ENCODE measurements around the gene CYB561D1. TPM values are rescaled to one million over a fixed set of nuclear protein-coding genes. Genes with fewer than 3 reads are reported as not detected.

The CYB561D1 gene
- total RNA-seq, 1 experiment from 2014 or later, result 7.1 TPM

DNA sequence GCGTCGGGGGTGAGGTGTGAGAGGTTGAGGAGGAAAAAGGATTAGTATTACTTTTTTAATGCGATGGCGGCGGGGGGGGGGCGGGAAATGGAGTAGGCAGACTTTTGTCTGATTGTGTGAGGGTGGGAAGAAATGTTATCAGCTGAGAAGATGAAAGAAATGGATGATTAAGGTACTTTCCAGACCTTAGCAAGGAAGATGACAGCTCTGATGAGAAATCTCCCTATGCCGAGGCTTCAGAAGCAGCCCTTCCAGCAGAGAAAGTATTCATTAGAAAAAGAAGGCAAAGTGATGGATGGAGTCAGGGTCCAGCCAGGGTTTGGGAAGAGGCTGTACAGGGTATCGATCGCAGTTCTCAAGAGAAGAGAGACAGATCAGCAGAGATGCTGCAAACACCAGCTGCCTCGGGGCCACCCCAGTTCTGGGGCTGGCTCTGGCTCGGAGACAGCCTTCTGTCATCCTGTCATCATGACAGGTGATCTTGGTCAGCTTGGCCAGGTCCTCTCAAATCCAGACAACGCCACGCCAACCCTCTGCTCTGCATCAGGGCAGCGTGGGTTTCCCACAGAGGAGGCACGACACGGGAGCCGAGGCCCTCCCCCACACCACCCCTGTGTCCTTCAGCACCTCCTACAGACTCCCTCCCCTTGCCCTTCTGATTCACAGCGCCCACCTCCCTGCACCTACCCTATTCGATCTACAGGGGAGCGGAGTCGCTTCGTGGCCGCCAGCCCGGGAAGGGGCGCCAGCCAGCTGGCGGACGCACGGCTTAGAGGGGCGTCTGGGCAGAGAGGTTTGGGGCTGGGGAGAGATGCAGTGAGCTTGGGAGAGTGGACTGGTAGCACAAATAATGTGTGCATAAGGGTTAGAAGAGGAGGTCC lies 10.9 kb upstream of the CYB561D1 start:
- peak overlapping the region; percentile 85 for H2AFZ ChIP-seq (ENCODE audit: low read length)

DNA sequence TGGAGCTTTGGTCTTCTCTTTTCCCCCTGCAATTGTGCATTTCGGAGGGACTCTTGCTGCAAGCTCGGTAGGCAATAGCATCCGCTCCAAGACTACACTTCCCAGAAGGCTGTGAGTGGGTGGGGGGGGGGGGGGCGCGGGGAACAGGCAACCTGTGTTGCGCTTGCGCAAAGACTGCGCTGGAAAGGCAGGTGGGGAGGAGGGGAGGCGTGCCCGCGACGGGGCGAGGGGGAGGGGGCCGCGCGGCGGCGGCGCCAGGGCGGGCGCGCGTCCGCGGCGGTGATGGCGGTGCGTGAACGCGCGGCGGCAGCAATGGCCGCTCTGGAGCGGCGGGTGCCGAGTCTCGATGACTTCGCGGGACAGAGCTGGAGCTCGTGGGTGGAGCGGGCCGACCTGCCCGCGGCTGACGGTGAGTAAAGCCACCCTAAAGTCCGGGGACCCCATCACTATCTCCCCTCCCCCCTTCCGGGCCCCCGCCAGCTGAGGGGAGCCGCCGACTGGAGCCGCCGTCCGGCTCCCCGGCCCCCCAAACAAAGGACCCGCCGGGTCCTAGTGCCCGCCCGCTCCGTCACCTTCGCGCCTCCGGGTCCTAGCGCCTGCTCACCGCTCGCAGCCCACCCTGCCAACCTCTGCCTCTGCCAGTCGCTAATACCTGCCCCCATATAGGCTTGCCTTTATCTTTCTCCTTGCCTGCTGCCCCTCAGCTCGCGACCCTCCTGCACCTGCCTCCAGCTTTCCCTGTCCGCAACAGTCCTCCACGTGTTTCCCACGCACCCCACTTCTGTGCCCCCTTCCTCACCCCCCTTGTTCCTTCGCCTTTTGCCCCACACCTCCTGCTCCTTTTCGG lies 10.0 kb upstream of the CYB561D1 start, which contains the start of gene ATXN7L2:
Gene ATXN7L2, plus strand, starts transcription at position 234 of the 847 bp plus-strand sequence. Its CDS starts 49 bp downstream, at position 283.
- Histone ChIP-seq H3K36me3 (ENCODE audit: insufficient read depth, low read length) (no peaks in the 10 kb centered on the region), H3K4me2 (ENCODE audit: low read depth, low read length, poor library complexity, severe bottlenecking) (peak within 1 kb of the TSS; percentile 94), H3K9me3 (ENCODE audit: low read length) (no peaks in the 10 kb centered on the region), H3K4me3 (ENCODE audit: low read length) (peak within 1 kb of the TSS; percentile 83), H3K27me3 (ENCODE audit: low read length) (no peaks in the 10 kb centered on the region), H3K9me2 (replicated peaks; ENCODE audit: insufficient read depth, low read length) (no peaks in the 10 kb centered on the region), H3K79me2 (ENCODE audit: low read length) (0 out of 2 replicates have a peak, but pooled peaks cover 5% of the 10 kb centered on the region), H3K9ac (ENCODE audit: low read length) (peak within 1 kb of the TSS; percentile 85), H3K4me1 (ENCODE audit: low read length) (peaks cover 23% of the 10 kb centered on the region), H4K20me1 (ENCODE audit: insufficient read depth, low read depth, low read length) (0 out of 2 replicates have a peak, but pooled peaks cover 3% of the 10 kb centered on the region), H3K27ac (ENCODE audit: low read length) (peak within 1 kb of the TSS; percentile 67), H2AFZ (ENCODE audit: low read length) (peak within 1 kb of the TSS; percentile 88)
- DNase-seq, result peak; percentile 96

More for the DNA sequence above, 10.9 kb upstream of the CYB561D1 start:
- DNase-seq, result peak; percentile 62
- peak overlapping the region; percentile 82 for H3K4me3 ChIP-seq (ENCODE audit: low read length)
- H3K9me3 ChIP-seq (ENCODE audit: low read length), result no peaks in the 10 kb centered on the region
- peak overlapping the region; percentile 65 for H3K9ac ChIP-seq (ENCODE audit: low read length)
- no peaks in the 10 kb centered on the region for H3K9me2 ChIP-seq (replicated peaks; ENCODE audit: insufficient read depth, low read length)
- H3K4me1 ChIP-seq (ENCODE audit: low read length), result peaks cover 23% of the 10 kb centered on the region
- H3K27ac ChIP-seq (ENCODE audit: low read length), result no peak overlapping the region
- 0 out of 2 replicates have a peak, but pooled peaks cover 3% of the 10 kb centered on the region for H4K20me1 ChIP-seq (ENCODE audit: insufficient read depth, low read depth, low read length)
- no peaks in the 10 kb centered on the region for H3K27me3 ChIP-seq (ENCODE audit: low read length)
- peak overlapping the region; percentile 89 for H3K4me2 ChIP-seq (ENCODE audit: low read depth, low read length, poor library complexity, severe bottlenecking)
- 0 out of 2 replicates have a peak, but pooled peaks cover 5% of the 10 kb centered on the region for H3K79me2 ChIP-seq (ENCODE audit: low read length)
- H3K36me3 ChIP-seq (ENCODE audit: insufficient read depth, low read length), result no peaks in the 10 kb centered on the region

DNA sequence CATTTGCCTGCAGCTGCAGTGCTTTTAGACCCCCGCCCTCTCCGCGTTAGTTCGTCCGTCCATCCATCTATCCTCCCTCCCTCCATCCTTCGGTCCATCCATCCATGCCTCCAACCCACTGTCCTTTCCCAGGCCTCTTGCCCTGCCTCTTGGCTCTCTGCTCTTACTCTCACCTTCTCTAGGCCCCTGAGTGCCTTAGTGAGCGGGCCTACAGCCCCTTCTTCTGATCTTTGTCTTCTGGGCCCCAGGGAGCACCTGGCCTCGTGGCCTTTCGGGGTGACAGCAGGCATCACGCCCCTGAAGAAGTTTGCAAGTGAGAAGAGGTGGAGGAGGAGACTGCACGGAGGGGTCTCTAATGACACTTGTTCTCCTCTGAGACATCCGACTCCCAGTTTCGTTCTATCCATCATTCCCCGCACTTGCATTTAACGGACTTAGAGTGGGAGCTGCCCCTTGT lies 9.3 kb upstream of the CYB561D1 start:
- Histone ChIP-seq H3K27ac (ENCODE audit: low read length) (peak overlapping the region; percentile 65), H3K9ac (ENCODE audit: low read length) (peak overlapping the region; percentile 85)

DNA sequence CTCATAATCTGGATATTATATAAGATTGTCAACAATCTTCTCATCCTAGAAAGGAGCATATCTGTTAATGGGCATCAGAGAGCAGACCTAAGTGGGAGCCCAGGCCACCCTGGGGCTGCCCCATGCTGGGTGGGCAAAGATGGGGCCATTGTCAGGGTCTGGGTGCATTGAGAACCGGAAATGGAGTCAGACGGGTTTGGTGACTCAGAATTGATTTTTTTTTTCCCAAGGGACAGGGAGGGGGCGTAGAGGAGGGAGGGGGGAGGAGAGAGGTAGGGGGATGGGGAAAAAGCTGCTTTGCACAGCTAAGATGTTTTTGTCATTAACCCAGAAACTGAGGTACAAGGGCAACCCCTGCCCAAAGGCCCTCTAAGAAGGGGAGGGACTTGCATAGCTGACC lies 8.9 kb upstream of the CYB561D1 start:
- peak; percentile 67 for DNase-seq
- Histone ChIP-seq H3K79me2 (ENCODE audit: low read length) (0 out of 2 replicates have a peak, but pooled peaks cover 5% of the 10 kb centered on the region), H3K9me2 (replicated peaks; ENCODE audit: insufficient read depth, low read length) (no peaks in the 10 kb centered on the region), H3K27ac (ENCODE audit: low read length) (peak overlapping the region; percentile 65), H3K36me3 (ENCODE audit: insufficient read depth, low read length) (no peaks in the 10 kb centered on the region), H3K4me2 (ENCODE audit: low read depth, low read length, poor library complexity, severe bottlenecking) (peak overlapping the region; percentile 94), H2AFZ (ENCODE audit: low read length) (peak overlapping the region; percentile 88; the same call in 1 of the 2 replicates), H3K9me3 (ENCODE audit: low read length) (no peaks in the 10 kb centered on the region), H3K9ac (ENCODE audit: low read length) (peak overlapping the region; percentile 85), H3K4me1 (ENCODE audit: low read length) (peaks cover 23% of the 10 kb centered on the region), H3K27me3 (ENCODE audit: low read length) (no peaks in the 10 kb centered on the region), H4K20me1 (ENCODE audit: insufficient read depth, low read depth, low read length) (0 out of 2 replicates have a peak, but pooled peaks cover under 1% of the 10 kb centered on the region), H3K4me3 (ENCODE audit: low read length) (peak overlapping the region; percentile 83)

More for the DNA sequence above, 9.3 kb upstream of the CYB561D1 start:
- Histone ChIP-seq H3K4me1 (ENCODE audit: low read length) (peaks cover 23% of the 10 kb centered on the region), H3K36me3 (ENCODE audit: insufficient read depth, low read length) (no peaks in the 10 kb centered on the region), H3K9me3 (ENCODE audit: low read length) (no peaks in the 10 kb centered on the region), H3K4me2 (ENCODE audit: low read depth, low read length, poor library complexity, severe bottlenecking) (peak overlapping the region; percentile 94), H3K9me2 (replicated peaks; ENCODE audit: insufficient read depth, low read length) (no peaks in the 10 kb centered on the region), H3K79me2 (ENCODE audit: low read length) (0 out of 2 replicates have a peak, but pooled peaks cover 5% of the 10 kb centered on the region), H2AFZ (ENCODE audit: low read length) (peak overlapping the region; percentile 88), H3K4me3 (ENCODE audit: low read length) (peak overlapping the region; percentile 83), H4K20me1 (ENCODE audit: insufficient read depth, low read depth, low read length) (0 out of 2 replicates have a peak, but pooled peaks cover 3% of the 10 kb centered on the region), H3K27me3 (ENCODE audit: low read length) (no peaks in the 10 kb centered on the region)
- peak; percentile 81 for DNase-seq

DNA sequence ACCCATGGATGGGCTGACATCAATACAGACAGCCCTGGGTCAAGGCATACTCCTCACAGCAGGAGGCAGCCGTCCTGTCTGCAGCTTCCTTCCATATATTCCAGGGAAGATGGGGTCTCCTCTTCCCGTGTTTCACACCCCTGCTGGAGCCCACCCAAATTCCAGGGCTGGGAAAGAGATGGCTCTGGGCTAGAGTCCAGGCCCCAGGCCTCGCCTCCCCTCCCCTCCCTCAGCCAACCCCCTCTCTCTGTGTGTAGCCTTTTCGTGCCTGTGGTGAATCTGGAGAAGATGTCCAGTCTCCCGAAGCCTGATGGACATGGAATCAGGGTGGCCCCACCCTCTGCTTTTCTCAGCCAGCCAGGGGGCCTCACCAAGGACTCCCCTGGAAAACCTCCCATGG lies 6.6 kb upstream of the CYB561D1 start:
- Histone ChIP-seq H3K27me3 (ENCODE audit: low read length) (no peaks in the 10 kb centered on the region), H3K9me3 (ENCODE audit: low read length) (no peaks in the 10 kb centered on the region), H3K9me2 (replicated peaks; ENCODE audit: insufficient read depth, low read length) (no peaks in the 10 kb centered on the region), H3K27ac (ENCODE audit: low read length) (no peak overlapping the region), H3K36me3 (ENCODE audit: insufficient read depth, low read length) (no peaks in the 10 kb centered on the region), H3K79me2 (ENCODE audit: low read length) (0 out of 2 replicates have a peak, but pooled peaks cover 5% of the 10 kb centered on the region), H4K20me1 (ENCODE audit: insufficient read depth, low read depth, low read length) (no peaks in the 10 kb centered on the region), H3K4me1 (ENCODE audit: low read length) (peaks cover 23% of the 10 kb centered on the region), H3K4me3 (ENCODE audit: low read length) (no peak overlapping the region), H3K9ac (ENCODE audit: low read length) (no peak overlapping the region), H3K4me2 (ENCODE audit: low read depth, low read length, poor library complexity, severe bottlenecking) (no peak overlapping the region), H2AFZ (ENCODE audit: low read length) (no peak overlapping the region)
- DNase-seq, result no peak

DNA sequence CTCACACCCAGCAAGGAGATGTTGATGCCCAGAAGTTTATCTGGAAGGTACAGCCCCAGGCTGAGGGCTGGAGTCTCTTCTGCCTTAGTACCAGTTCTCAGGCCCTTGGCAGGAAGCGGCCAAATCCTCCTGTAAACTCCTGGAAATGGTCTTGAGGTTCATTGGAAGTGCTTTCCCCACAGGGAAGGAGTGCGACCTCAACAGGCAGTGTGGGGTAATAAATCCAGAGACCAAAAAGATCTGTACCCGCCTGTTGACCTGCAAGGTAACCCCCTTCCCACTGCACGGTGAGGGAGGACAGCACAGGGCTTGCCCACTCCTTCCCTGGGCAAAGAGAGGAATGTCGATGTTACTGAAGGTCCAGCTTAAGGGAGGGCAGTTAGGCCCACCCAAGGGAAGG lies 5.7 kb upstream of the CYB561D1 start:
- Histone ChIP-seq H3K27me3 (ENCODE audit: low read length) (no peaks in the 10 kb centered on the region), H3K4me1 (ENCODE audit: low read length) (peaks cover 20% of the 10 kb centered on the region), H3K36me3 (ENCODE audit: insufficient read depth, low read length) (no peaks in the 10 kb centered on the region), H3K4me2 (ENCODE audit: low read depth, low read length, poor library complexity, severe bottlenecking) (no peak overlapping the region), H3K9ac (ENCODE audit: low read length) (no peak overlapping the region), H3K9me2 (replicated peaks; ENCODE audit: insufficient read depth, low read length) (no peaks in the 10 kb centered on the region), H2AFZ (ENCODE audit: low read length) (no peak overlapping the region), H3K27ac (ENCODE audit: low read length) (no peak overlapping the region), H3K79me2 (ENCODE audit: low read length) (0 out of 2 replicates have a peak, but pooled peaks cover 5% of the 10 kb centered on the region), H4K20me1 (ENCODE audit: insufficient read depth, low read depth, low read length) (no peaks in the 10 kb centered on the region), H3K4me3 (ENCODE audit: low read length) (no peak overlapping the region), H3K9me3 (ENCODE audit: low read length) (no peaks in the 10 kb centered on the region)
- no peak for DNase-seq

DNA sequence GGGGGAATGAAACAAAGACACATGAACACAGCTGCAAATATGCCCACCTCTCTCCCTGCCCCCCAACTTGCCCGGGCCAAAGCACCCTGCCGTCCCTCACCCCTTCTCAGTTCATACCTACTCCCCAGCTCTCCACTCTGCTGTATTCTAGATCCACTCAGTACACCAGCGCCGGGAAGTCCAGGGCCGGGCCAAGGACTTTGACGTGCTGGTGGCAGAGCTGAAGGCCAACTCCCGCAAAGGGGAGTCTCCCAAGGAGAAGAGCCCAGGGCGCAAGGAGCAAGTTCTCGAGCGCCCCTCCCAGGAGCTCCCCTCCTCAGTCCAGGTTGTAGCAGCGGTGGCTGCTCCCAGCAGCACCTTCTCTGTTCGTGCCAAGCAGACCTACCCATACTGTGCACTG lies 5.2 kb upstream of the CYB561D1 start:
- Histone ChIP-seq H3K79me2 (ENCODE audit: low read length) (0 out of 2 replicates have a peak, but pooled peaks cover 5% of the 10 kb centered on the region), H3K4me2 (ENCODE audit: low read depth, low read length, poor library complexity, severe bottlenecking) (no peak overlapping the region), H3K36me3 (ENCODE audit: insufficient read depth, low read length) (no peaks in the 10 kb centered on the region), H4K20me1 (ENCODE audit: insufficient read depth, low read depth, low read length) (no peaks in the 10 kb centered on the region), H3K9me3 (ENCODE audit: low read length) (no peaks in the 10 kb centered on the region), H3K4me1 (ENCODE audit: low read length) (peaks cover 22% of the 10 kb centered on the region), H3K9ac (ENCODE audit: low read length) (no peak overlapping the region), H3K27ac (ENCODE audit: low read length) (no peak overlapping the region), H2AFZ (ENCODE audit: low read length) (no peak overlapping the region), H3K4me3 (ENCODE audit: low read length) (no peak overlapping the region), H3K9me2 (replicated peaks; ENCODE audit: insufficient read depth, low read length) (no peaks in the 10 kb centered on the region), H3K27me3 (ENCODE audit: low read length) (no peaks in the 10 kb centered on the region)
- DNase-seq, result no peak

Data from Karpas-422 (cell line).